GM23338 (cell line): ENCODE data around the gene DUOX1. TPM values are rescaled to one million over a fixed set of nuclear protein-coding genes. Genes with fewer than 3 reads are reported as not detected.

ENCODE experiments used
- ATAC-seq: fragments of 200-7000 bp; cut with Tn5 transposase; 3 replicates; pipeline ENCODE4 v1.9.1; 2020
- DNase-seq: peaks from one replicate; pipeline ENCODE4 v3.0.0-alpha.2; 2015; ENCODE audit warnings: low spot score
- H2AFZ ChIP-seq: fragments of 200-600 bp; sonication (generic); 2 replicates; pipeline ENCODE4 v1.8.0; 2016; ENCODE audit warnings: antibody characterized with exemption, mild to moderate bottlenecking, moderate library complexity
- H3F3A ChIP-seq: fragments of 200-600 bp; sonication (generic); replicated peaks from 2 replicates; pipeline ENCODE4 v1.8.0; 2017; ENCODE audit warnings: antibody characterized with exemption, mixed run types, low read depth
- H3K27ac ChIP-seq: fragments of 200-600 bp; sonication (generic); 2 replicates; pipeline ENCODE4 v1.6.1; 2016; ENCODE audit warnings: low read depth
- H3K27me3 ChIP-seq: fragments of 200-600 bp; sonication (generic); 2 replicates; pipeline ENCODE4 v1.8.0; 2016; ENCODE audit warnings: mild to moderate bottlenecking, mixed run types, moderate library complexity; ENCODE audit not compliant: insufficient read depth
- H3K36me3 ChIP-seq: fragments of 200-600 bp; sonication (generic); 2 replicates; pipeline ENCODE4 v1.8.0; 2016; ENCODE audit warnings: mild to moderate bottlenecking; ENCODE audit not compliant: insufficient read depth
- H3K4me1 ChIP-seq: fragments of 200-600 bp; sonication (generic); 2 replicates; pipeline ENCODE4 v1.8.0; 2016; ENCODE audit warnings: mild to moderate bottlenecking, moderate library complexity; ENCODE audit not compliant: insufficient read depth
- H3K4me2 ChIP-seq: fragments of 200-600 bp; sonication (generic); 2 replicates; pipeline ENCODE4 v1.7.1; 2017; ENCODE audit warnings: mixed run types
- H3K4me3 ChIP-seq: fragments of 200-600 bp; sonication (generic); 2 replicates; pipeline ENCODE4 v1.6.1; 2016; ENCODE audit warnings: mixed run types
- H3K79me2 ChIP-seq: fragments of 200-600 bp; sonication (generic); replicated peaks from 2 replicates; pipeline ENCODE4 v1.8.0; 2017; ENCODE audit warnings: mild to moderate bottlenecking; ENCODE audit not compliant: insufficient read depth
- H3K9me2 ChIP-seq: fragments of 200-600 bp; sonication (generic); 2 replicates; pipeline ENCODE4 v1.8.0; 2017; ENCODE audit not compliant: insufficient read depth
- H4K20me1 ChIP-seq: fragments of 200-600 bp; sonication (generic); replicated peaks from 2 replicates; pipeline ENCODE4 v1.8.0; 2017; ENCODE audit warnings: mild to moderate bottlenecking; ENCODE audit not compliant: insufficient read depth
- H3K27ac Mint-ChIP-seq: 2 replicates; pipeline ENCODE4 v1.8.0; 2020; ENCODE audit warnings: inconsistent platforms, mild to moderate bottlenecking, moderate library complexity, mixed read lengths
- H3K27me3 Mint-ChIP-seq: 3 replicates; pipeline ENCODE4 v1.8.0; 2022; ENCODE audit warnings: low read depth, mild to moderate bottlenecking, moderate library complexity, mixed read lengths, inconsistent platforms; ENCODE audit not compliant: insufficient read depth, poor library complexity
- H3K36me3 Mint-ChIP-seq: 3 replicates; pipeline ENCODE4 v1.8.0; 2021; ENCODE audit warnings: low read depth, mild to moderate bottlenecking, inconsistent platforms, moderate library complexity, mixed read lengths
- H3K4me1 Mint-ChIP-seq: 3 replicates; pipeline ENCODE4 v1.8.0; 2020; ENCODE audit warnings: mild to moderate bottlenecking, inconsistent platforms, mixed read lengths
- H3K4me3 Mint-ChIP-seq: 3 replicates; pipeline ENCODE4 v1.8.0; 2021; ENCODE audit warnings: moderate library complexity, mild to moderate bottlenecking, inconsistent platforms, mixed read lengths
- H3K9me3 Mint-ChIP-seq: 3 replicates; pipeline ENCODE4 v1.8.0; 2020; ENCODE audit warnings: moderate library complexity, mild to moderate bottlenecking, inconsistent platforms, mixed read lengths
- EZH2 ChIP-seq: fragments of 200-600 bp; sonication (generic); IDR thresholded peaks from one replicate; pipeline ENCODE4 v1.8.0; 2017; ENCODE audit warnings: antibody characterized with exemption, mild to moderate bottlenecking, low read depth; ENCODE audit not compliant: unreplicated experiment
- STAT1 ChIP-seq: IDR thresholded peaks from one replicate; pipeline ENCODE4 v1.6.1; 2016; ENCODE audit warnings: antibody characterized with exemption; ENCODE audit not compliant: unreplicated experiment
- polyA plus RNA-seq: library from polyadenylated mRNA; unstranded; fragments of >200 nt; fragmentation: Nextera tagmentation; extraction: Ambion mirVana; gene quantifications from 2 replicates; pipeline ENCODE4 v1.2.1, GENCODE V29; 2016
- total RNA-seq: library from RNA; depleted of rRNA; stranded (reverse); fragments of >200 nt; shearing (Covaris generic); gene quantifications from 2 replicates; pipeline ENCODE4 v1.2.3, GENCODE V29; 2014
- TF ChIP-seq, protein P1 (sequence below): fragments of 250-450 bp; sonication (Bioruptor Pico); IDR thresholded peaks from 2 replicates; pipeline ENCODE4 v1.5.0; 2020; ENCODE audit warnings: mild to moderate bottlenecking, moderate library complexity
- TF ChIP-seq, protein P2 (sequence below), 2 experiments: fragments of 200-600 bp in 1 of 2; sonication (generic) in 1 of 2; conservative IDR thresholded peaks; 2 replicates each; pipeline versions ENCODE4 v1.5.1 to v1.6.1; 2016 to 2017; ENCODE audit warnings: antibody characterized with exemption in 2 of 2, low read depth in 2 of 2, mild to moderate bottlenecking in 2 of 2, moderate library complexity in 1 of 2

The DUOX1 gene
- total and polyA plus RNA-seq, 2 experiments from 2014 or later: 0.69 to 0.73 TPM

DNA sequence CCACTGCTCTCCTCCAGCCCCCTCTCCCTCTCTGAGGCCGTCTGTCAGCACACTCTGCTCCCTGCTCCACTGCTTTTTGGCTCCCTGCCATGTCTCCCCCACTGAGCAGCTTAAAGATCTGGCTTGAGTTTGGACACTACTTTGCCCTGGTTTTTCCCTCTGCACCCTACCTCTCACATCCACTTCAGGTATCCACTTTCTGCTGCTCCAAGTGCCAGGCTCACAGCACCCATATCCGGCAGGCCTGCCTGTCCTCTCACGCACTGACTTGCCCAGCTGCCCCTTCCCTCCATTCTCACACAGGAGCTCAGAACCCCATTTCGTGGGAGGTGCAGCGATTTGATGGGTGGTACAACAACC is 3.7 kb downstream of the DUOX1 start (continued):
- TF ChIP-seq, protein P1, sequence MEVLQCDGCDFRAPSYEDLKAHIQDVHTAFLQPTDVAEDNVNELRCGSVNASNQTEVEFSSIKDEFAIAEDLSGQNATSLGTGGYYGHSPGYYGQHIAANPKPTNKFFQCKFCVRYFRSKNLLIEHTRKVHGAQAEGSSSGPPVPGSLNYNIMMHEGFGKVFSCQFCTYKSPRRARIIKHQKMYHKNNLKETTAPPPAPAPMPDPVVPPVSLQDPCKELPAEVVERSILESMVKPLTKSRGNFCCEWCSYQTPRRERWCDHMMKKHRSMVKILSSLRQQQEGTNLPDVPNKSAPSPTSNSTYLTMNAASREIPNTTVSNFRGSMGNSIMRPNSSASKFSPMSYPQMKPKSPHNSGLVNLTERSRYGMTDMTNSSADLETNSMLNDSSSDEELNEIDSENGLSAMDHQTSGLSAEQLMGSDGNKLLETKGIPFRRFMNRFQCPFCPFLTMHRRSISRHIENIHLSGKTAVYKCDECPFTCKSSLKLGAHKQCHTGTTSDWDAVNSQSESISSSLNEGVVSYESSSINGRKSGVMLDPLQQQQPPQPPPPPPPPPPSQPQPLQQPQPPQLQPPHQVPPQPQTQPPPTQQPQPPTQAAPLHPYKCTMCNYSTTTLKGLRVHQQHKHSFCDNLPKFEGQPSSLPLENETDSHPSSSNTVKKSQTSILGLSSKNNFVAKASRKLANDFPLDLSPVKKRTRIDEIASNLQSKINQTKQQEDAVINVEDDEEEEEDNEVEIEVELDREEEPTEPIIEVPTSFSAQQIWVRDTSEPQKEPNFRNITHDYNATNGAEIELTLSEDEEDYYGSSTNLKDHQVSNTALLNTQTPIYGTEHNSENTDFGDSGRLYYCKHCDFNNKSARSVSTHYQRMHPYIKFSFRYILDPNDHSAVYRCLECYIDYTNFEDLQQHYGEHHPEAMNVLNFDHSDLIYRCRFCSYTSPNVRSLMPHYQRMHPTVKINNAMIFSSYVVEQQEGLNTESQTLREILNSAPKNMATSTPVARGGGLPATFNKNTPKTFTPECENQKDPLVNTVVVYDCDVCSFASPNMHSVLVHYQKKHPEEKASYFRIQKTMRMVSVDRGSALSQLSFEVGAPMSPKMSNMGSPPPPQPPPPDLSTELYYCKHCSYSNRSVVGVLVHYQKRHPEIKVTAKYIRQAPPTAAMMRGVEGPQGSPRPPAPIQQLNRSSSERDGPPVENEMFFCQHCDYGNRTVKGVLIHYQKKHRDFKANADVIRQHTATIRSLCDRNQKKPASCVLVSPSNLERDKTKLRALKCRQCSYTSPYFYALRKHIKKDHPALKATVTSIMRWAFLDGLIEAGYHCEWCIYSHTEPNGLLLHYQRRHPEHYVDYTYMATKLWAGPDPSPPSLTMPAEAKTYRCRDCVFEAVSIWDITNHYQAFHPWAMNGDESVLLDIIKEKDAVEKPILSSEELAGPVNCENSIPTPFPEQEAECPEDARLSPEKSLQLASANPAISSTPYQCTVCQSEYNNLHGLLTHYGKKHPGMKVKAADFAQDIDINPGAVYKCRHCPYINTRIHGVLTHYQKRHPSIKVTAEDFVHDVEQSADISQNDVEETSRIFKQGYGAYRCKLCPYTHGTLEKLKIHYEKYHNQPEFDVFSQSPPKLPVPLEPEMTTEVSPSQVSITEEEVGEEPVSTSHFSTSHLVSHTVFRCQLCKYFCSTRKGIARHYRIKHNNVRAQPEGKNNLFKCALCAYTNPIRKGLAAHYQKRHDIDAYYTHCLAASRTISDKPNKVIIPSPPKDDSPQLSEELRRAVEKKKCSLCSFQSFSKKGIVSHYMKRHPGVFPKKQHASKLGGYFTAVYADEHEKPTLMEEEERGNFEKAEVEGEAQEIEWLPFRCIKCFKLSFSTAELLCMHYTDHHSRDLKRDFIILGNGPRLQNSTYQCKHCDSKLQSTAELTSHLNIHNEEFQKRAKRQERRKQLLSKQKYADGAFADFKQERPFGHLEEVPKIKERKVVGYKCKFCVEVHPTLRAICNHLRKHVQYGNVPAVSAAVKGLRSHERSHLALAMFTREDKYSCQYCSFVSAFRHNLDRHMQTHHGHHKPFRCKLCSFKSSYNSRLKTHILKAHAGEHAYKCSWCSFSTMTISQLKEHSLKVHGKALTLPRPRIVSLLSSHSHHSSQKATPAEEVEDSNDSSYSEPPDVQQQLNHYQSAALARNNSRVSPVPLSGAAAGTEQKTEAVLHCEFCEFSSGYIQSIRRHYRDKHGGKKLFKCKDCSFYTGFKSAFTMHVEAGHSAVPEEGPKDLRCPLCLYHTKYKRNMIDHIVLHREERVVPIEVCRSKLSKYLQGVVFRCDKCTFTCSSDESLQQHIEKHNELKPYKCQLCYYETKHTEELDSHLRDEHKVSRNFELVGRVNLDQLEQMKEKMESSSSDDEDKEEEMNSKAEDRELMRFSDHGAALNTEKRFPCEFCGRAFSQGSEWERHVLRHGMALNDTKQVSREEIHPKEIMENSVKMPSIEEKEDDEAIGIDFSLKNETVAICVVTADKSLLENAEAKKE (CRISPR knock-in tag): no peak

DNA sequence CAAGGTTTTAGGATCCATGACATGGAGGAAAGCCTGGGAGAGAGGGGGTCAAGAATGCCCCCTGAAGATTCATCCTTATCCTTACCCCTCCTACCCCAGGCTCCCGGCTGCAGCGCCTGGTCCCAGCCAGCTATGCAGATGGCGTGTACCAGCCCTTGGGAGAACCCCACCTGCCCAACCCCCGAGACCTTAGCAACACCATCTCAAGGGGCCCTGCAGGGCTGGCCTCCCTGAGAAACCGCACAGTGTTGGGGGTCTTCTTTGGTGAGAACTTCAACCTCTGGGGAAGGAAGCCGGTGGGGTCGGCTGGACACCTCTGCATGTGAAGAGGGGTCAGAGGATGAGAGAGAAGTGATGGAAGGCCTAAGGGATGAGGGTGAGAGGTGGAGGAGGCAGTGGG is 4.3 kb downstream of the DUOX1 start:
- H3K4me1 Mint-ChIP-seq: peaks cover 3% of the 10 kb centered on the region; the same call in 2 of the 3 replicates
- Histone ChIP-seq H3F3A (no peaks in the 10 kb centered on the region), H4K20me1 (no peaks in the 10 kb centered on the region; the same call in 1 of the 2 replicates), H3K27ac (no peak overlapping the region), H3K9me2 (no peaks in the 10 kb centered on the region), H3K36me3 (no peaks in the 10 kb centered on the region), H3K79me2 (no peaks in the 10 kb centered on the region), H3K4me1 (peaks cover 7% of the 10 kb centered on the region; the same call in 1 of the 2 replicates), H3K4me2 (no peak overlapping the region), H3K4me3 (no peak overlapping the region), H2AFZ (no peak overlapping the region), H3K27me3 (peaks cover 94% of the 10 kb centered on the region)
- TF ChIP-seq, protein P2, sequence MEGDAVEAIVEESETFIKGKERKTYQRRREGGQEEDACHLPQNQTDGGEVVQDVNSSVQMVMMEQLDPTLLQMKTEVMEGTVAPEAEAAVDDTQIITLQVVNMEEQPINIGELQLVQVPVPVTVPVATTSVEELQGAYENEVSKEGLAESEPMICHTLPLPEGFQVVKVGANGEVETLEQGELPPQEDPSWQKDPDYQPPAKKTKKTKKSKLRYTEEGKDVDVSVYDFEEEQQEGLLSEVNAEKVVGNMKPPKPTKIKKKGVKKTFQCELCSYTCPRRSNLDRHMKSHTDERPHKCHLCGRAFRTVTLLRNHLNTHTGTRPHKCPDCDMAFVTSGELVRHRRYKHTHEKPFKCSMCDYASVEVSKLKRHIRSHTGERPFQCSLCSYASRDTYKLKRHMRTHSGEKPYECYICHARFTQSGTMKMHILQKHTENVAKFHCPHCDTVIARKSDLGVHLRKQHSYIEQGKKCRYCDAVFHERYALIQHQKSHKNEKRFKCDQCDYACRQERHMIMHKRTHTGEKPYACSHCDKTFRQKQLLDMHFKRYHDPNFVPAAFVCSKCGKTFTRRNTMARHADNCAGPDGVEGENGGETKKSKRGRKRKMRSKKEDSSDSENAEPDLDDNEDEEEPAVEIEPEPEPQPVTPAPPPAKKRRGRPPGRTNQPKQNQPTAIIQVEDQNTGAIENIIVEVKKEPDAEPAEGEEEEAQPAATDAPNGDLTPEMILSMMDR (conservative IDR thresholded peaks at IDR 0.05; ENCODE audit: low read depth in 2 of 2): no peak
- TF ChIP-seq EZH2 (peak; percentile 27), STAT1 (no peak)
- no peaks in the 10 kb centered on the region; the same call in 2 of the 3 replicates for H3K9me3 Mint-ChIP-seq
- peaks cover 72% of the 10 kb centered on the region for H3K27me3 Mint-ChIP-seq
- DNase-seq (no peak), ATAC-seq (no peak)
- no peak overlapping the region for H3K27ac Mint-ChIP-seq
- no peaks in the 10 kb centered on the region; the same call in 2 of the 3 replicates for H3K36me3 Mint-ChIP-seq
- no peak overlapping the region for H3K4me3 Mint-ChIP-seq
